Gastrocnemius medialis (tissue), 4 donors: ENCODE data around the gene IL1F10. TPM values are rescaled to one million over a fixed set of nuclear protein-coding genes. Genes with fewer than 3 reads are reported as not detected.

Experiments used
- ATAC-seq, 2 donors: fragments of 150-250 bp; one replicate each; pipeline ENCODE4 v1.9.1; 2016
- DNase-seq, 2 donors: peaks; one replicate each; pipeline ENCODE4 v3.0.0-alpha.2; 2019
- H3K27ac ChIP-seq, 4 donors: fragments of 200-600 bp; sonication (generic); 1 replicate in 1 of 4; 2 replicates in 3 of 4; pipeline ENCODE4 v1.5.1; 2016 to 2018; ENCODE audit warnings: mild to moderate bottlenecking in 2 of 4, moderate library complexity in 1 of 4
- H3K27me3 ChIP-seq, 3 donors: fragments of 200-600 bp; sonication (generic) in 2 of 3; 1 replicate in 1 of 3; 2 replicates in 2 of 3; pipeline versions ENCODE4 v1.5.1 to v1.6.0; 2016 to 2019; ENCODE audit warnings: mild to moderate bottlenecking in 1 of 3, moderate library complexity in 1 of 3
- H3K36me3 ChIP-seq, 2 donors: fragments of 200-600 bp; sonication (generic) in 1 of 2; one replicate each; pipeline ENCODE4 v1.5.1; 2017 to 2018
- H3K4me1 ChIP-seq, 2 donors: fragments of 200-600 bp; sonication (generic) in 1 of 2; one replicate each; pipeline ENCODE4 v1.5.1; 2016 to 2017; ENCODE audit warnings: mild to moderate bottlenecking in 2 of 2
- H3K4me3 ChIP-seq, 4 donors: fragments of 200-600 bp; sonication (generic) in 3 of 4; 1 replicate in 1 of 4; 2 replicates in 3 of 4; pipeline ENCODE4 v1.5.1; 2016 to 2019; ENCODE audit warnings: mild to moderate bottlenecking in 2 of 4
- H3K9me3 ChIP-seq, 3 donors: fragments of 200-600 bp; sonication (generic) in 2 of 3; 1 replicate in 1 of 3; 2 replicates in 2 of 3; pipeline ENCODE4 v1.5.1; 2016 to 2019
- CTCF ChIP-seq, 5 experiments: fragments of 450-650 bp in 3 of 5; fragments of 200-600 bp in 2 of 5; sonication (generic) in 2 of 5; IDR thresholded peaks in 4 of 5; conservative IDR thresholded peaks in 1 of 5; 1 replicate in 4 of 5; 2 replicates in 1 of 5; pipeline ENCODE4 v1.5.1; 2016 to 2019; ENCODE audit warnings: antibody characterized with exemption in 5 of 5, mild to moderate bottlenecking in 3 of 5, moderate library complexity in 3 of 5
- POLR2A ChIP-seq, 2 donors: fragments of 450-650 bp; IDR thresholded peaks; one replicate each; pipeline ENCODE4 v1.6.1; 2017; ENCODE audit warnings: antibody characterized with exemption in 2 of 2, mild to moderate bottlenecking in 2 of 2, moderate library complexity in 2 of 2
- in situ Hi-C, 4 donors: fragments of 200-750 bp; cut with MboI; loops; one replicate each; pipeline versions ENCODE4 v1.15.0 to v1.8.0; 2017; ENCODE audit warnings: low sequenced_read_pairs in 4 of 4
- intact Hi-C: fragments of 100-400 bp; cut with DNase I; formaldehyde crosslinking; loops from one replicate; pipeline ENCODE4 v1.15.1; 2023; ENCODE audit warnings: low total_unique reads
- total RNA-seq, 4 donors: library from RNA; depleted of rRNA; stranded (reverse); fragments of >200 nt; gene quantifications; one replicate each; pipeline versions ENCODE4 v1.1.0 to v1.2.3, GENCODE V29; 2016

Gene IL1F10
- total RNA-seq, 4 donors from 2014 or later, result not detected

GRCh38 chr2:113124181-113124961, 56.6 kb downstream of the IL1F10 start:
- TF ChIP-seq CTCF (IDR thresholded peaks at IDR 0.05 in 4 of 5, conservative IDR thresholded peaks at IDR 0.05 in 1 of 5), result no peak
- no peak for TF ChIP-seq POLR2A (IDR thresholded peaks at IDR 0.05)
- Histone ChIP-seq H3K36me3 (no peaks in the 10 kb centered on the region), H3K27me3 (no peaks in the 10 kb centered on the region), H3K4me1 (no peaks in the 10 kb centered on the region), H3K4me3 (no peak overlapping the region), H3K27ac (no peak overlapping the region), H3K9me3 (no peaks in the 10 kb centered on the region)
- peak; percentile 65 to 84 for ATAC-seq
- in situ Hi-C loops, result no loop called here
- DNase-seq, result no peak
- intact Hi-C loops, result no loop called here

Other genes starting within 250 kb of the IL1F10 start
- not detected for gene IL1B, start 231.2 kb upstream of the IL1F10 start, total RNA-seq
- gene IL37, start 156.8 kb upstream of the IL1F10 start, total RNA-seq, result not detected
- gene IL36G, start 90.0 kb upstream of the IL1F10 start, total RNA-seq, result not detected
- gene IL36A, start 62.5 kb upstream of the IL1F10 start, total RNA-seq, result not detected
- not detected for gene IL36B, start 15.1 kb upstream of the IL1F10 start, total RNA-seq
- gene IL36RN, start 8.8 kb upstream of the IL1F10 start, total RNA-seq, result not detected
- under 1 TPM in 2 of 4 donors, not detected in 2; 0.51 to 0.91 TPM for gene IL1RN, start 59.6 kb downstream of the IL1F10 start, total RNA-seq
- gene PSD4, start 106.0 kb downstream of the IL1F10 start, total RNA-seq, result 1 to 10 TPM in 3 of 4 donors, under 1 TPM in 1; 0.32 to 1.3 (median 1.2) TPM
- 1 to 10 TPM in 3 of 4 donors, under 1 TPM in 1; 0.27 to 8.7 (median 2.1) TPM for gene PAX8, start 211.0 kb downstream of the IL1F10 start, total RNA-seq